ENCODE measurements around the gene SLC9C1. TPM values are rescaled to one million over a fixed set of nuclear protein-coding genes. Genes with fewer than 3 reads are reported as not detected.

SLC9C1 gene
- total RNA-seq, 1 donor from 2014 or later: 2.2 TPM

DNA sequence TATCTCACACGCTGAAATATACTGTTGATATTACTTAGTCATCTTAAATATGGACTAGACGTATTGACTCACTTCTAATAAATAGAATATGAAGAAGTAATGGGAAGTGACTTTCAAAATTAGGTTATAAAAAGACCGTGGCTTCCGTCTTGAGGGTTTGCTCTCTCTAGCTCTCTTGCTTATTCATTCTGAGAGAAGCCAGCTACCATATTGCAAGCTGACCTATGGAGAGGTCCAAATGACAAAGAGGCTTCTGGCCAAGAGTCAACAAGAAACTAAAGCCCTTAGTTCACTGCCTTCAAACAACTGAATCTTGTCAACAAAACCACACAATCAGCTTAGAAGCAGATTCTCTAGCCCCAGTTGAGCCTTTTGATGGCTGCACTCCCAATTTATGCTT lies 46.1 kb downstream of the SLC9C1 start:
- Histone ChIP-seq H3K36me3 (ENCODE audit: control insufficient read depth, insufficient read depth, low read length) (no peaks in the 10 kb centered on the region), H3K4me3 (ENCODE audit: low read depth, low read length) (no peak overlapping the region), H3K27me3 (ENCODE audit: control insufficient read depth, insufficient read depth, low read length) (no peaks in the 10 kb centered on the region)
- DNase-seq (ENCODE audit: low read depth): no peak
- TF ChIP-seq, protein P1, sequence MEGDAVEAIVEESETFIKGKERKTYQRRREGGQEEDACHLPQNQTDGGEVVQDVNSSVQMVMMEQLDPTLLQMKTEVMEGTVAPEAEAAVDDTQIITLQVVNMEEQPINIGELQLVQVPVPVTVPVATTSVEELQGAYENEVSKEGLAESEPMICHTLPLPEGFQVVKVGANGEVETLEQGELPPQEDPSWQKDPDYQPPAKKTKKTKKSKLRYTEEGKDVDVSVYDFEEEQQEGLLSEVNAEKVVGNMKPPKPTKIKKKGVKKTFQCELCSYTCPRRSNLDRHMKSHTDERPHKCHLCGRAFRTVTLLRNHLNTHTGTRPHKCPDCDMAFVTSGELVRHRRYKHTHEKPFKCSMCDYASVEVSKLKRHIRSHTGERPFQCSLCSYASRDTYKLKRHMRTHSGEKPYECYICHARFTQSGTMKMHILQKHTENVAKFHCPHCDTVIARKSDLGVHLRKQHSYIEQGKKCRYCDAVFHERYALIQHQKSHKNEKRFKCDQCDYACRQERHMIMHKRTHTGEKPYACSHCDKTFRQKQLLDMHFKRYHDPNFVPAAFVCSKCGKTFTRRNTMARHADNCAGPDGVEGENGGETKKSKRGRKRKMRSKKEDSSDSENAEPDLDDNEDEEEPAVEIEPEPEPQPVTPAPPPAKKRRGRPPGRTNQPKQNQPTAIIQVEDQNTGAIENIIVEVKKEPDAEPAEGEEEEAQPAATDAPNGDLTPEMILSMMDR (IDR thresholded peaks at IDR 0.05; ENCODE audit: insufficient read depth, low read length, poor library complexity, severe bottlenecking): no peak

DNA sequence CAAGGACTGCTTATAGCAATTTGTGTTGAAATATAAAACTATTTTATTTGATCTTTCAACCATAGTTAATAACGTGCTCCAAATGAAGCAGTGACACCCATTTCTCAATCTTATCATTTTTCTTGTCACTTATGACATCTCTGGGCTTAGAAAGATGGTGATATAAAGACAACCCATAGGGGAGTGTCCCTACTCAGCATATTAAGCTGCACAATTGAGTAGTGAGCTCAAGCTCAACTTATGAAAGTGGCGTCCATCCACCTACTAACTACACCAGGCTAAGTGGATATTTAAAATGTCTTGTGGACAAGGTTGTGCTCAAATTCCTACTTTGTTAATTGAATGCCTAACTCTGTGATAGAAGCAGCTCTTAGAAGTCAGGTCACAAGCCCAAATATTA lies 46.7 kb downstream of the SLC9C1 start:
- H3K4me3 ChIP-seq (ENCODE audit: low read depth, low read length): no peak overlapping the region
- no peak for DNase-seq (ENCODE audit: low read depth)
- H3K36me3 ChIP-seq (ENCODE audit: control insufficient read depth, insufficient read depth, low read length): no peaks in the 10 kb centered on the region
- H3K27me3 ChIP-seq (ENCODE audit: control insufficient read depth, insufficient read depth, low read length): no peaks in the 10 kb centered on the region
- TF ChIP-seq, protein P1 (IDR thresholded peaks at IDR 0.05; ENCODE audit: insufficient read depth, low read length, poor library complexity, severe bottlenecking): no peak

DNA sequence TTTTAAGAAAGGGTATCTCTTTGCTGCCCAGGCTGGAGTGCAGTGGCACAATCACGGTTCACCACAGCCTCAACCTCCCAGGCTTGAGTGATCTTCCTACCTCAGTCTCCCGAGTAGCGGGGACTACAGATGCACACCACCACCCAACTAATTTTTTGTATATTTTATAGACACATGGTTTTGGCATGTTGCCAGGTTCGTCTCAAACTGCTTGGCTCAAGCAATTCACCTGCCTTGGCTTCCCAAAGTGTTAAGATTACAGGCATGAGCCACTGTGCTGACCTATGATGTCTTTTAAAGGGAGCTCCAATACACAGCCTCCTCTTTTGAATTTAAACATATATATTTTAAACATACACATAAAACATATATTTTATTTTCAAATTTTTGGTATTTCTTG lies 60.9 kb downstream of the SLC9C1 start:
- H3K27me3 ChIP-seq (ENCODE audit: control insufficient read depth, insufficient read depth, low read length): no peaks in the 10 kb centered on the region
- H3K36me3 ChIP-seq (ENCODE audit: control insufficient read depth, insufficient read depth, low read length): no peaks in the 10 kb centered on the region
- DNase-seq (ENCODE audit: low read depth): no peak
- TF ChIP-seq, protein P1 (IDR thresholded peaks at IDR 0.05; ENCODE audit: insufficient read depth, low read length, poor library complexity, severe bottlenecking): no peak
- H3K4me3 ChIP-seq (ENCODE audit: low read depth, low read length): no peak overlapping the region

GRCh38 chr3:112231727-112232126 lies 62.3 kb downstream of the SLC9C1 start:
- DNase-seq (ENCODE audit: low read depth): no peak
- TF ChIP-seq, protein P1 (IDR thresholded peaks at IDR 0.05; ENCODE audit: insufficient read depth, low read length, poor library complexity, severe bottlenecking): no peak
- Histone ChIP-seq H3K4me3 (ENCODE audit: low read depth, low read length) (no peak overlapping the region), H3K36me3 (ENCODE audit: control insufficient read depth, insufficient read depth, low read length) (no peaks in the 10 kb centered on the region), H3K27me3 (ENCODE audit: control insufficient read depth, insufficient read depth, low read length) (no peaks in the 10 kb centered on the region)

- no peak overlapping the region for H3K4me3 ChIP-seq (ENCODE audit: low read depth, low read length)
- no peaks in the 10 kb centered on the region for H3K36me3 ChIP-seq (ENCODE audit: control insufficient read depth, insufficient read depth, low read length)
- TF ChIP-seq, protein P1 (IDR thresholded peaks at IDR 0.05; ENCODE audit: insufficient read depth, low read length, poor library complexity, severe bottlenecking): no peak
- DNase-seq (ENCODE audit: low read depth): no peak
- H3K27me3 ChIP-seq (ENCODE audit: control insufficient read depth, insufficient read depth, low read length): no peaks in the 10 kb centered on the region
Measured at GRCh38 chr3:112230033-112230432, 64.0 kb downstream of the SLC9C1 start.

GRCh38 chr3:112228786-112229185 lies 65.2 kb downstream of the SLC9C1 start:
- TF ChIP-seq, protein P1 (IDR thresholded peaks at IDR 0.05; ENCODE audit: insufficient read depth, low read length, poor library complexity, severe bottlenecking): no peak
- H3K36me3 ChIP-seq (ENCODE audit: control insufficient read depth, insufficient read depth, low read length): no peaks in the 10 kb centered on the region
- no peak for DNase-seq (ENCODE audit: low read depth)

More at GRCh38 chr3:112228786-112229185, 65.2 kb downstream of the SLC9C1 start:
- no peaks in the 10 kb centered on the region for H3K27me3 ChIP-seq (ENCODE audit: control insufficient read depth, insufficient read depth, low read length)
- no peak overlapping the region for H3K4me3 ChIP-seq (ENCODE audit: low read depth, low read length)

Measured in kidney epithelial cell (primary cell).